B cell (primary cell): ENCODE results near the gene CPPED1. TPM values are rescaled to one million over a fixed set of nuclear protein-coding genes. Genes with fewer than 3 reads are reported as not detected.

Source experiments
- ATAC-seq: fragments of 200-7000 bp; cut with Tn5 transposase; one replicate; pipeline ENCODE4 v1.10.0; 2021; ENCODE audit warnings: low read depth, mild to moderate bottlenecking, moderate number of reproducible peaks, moderate library complexity
- CTCF ChIA-PET: fragments of 350-600 bp; sonication (Branson Sonifier 250); formaldehyde crosslinking; loops from one replicate; lab custom pipeline; 2021; ENCODE audit warnings: antibody characterized with exemption, inconsistent platforms; lab: Charles Lee
- POLR2A ChIA-PET: fragments of 350-600 bp; sonication (Branson Sonifier 250); formaldehyde crosslinking; loops from one replicate; lab custom pipeline; 2021; ENCODE audit warnings: antibody characterized with exemption; lab: Charles Lee
- DNase-seq: peaks from one replicate; pipeline ENCODE4 v3.0.0; 2013
- H2AFZ ChIP-seq: 2 replicates; pipeline ENCODE4 v1.6.1; 2012; ENCODE audit warnings: mild to moderate bottlenecking, low read depth, low read length; ENCODE audit not compliant: insufficient read depth, poor library complexity, severe bottlenecking
- H3K27ac ChIP-seq, 2 donors: 1 replicate in 1 of 2; 2 replicates in 1 of 2; pipeline ENCODE4 v1.5.1; 2012 to 2013; ENCODE audit warnings: low read length in 2 of 2, mild to moderate bottlenecking in 2 of 2, moderate library complexity in 1 of 2
- H3K27me3 ChIP-seq, 4 experiments: fragments of 200-600 bp in 1 of 4; sonication (generic) in 1 of 4; replicated peaks in 1 of 4; 1 replicate in 2 of 4; 2 replicates in 2 of 4; pipeline versions ENCODE4 v1.6.1 to v1.7.0; 2013 to 2016; ENCODE audit warnings: low read length in 3 of 4, mild to moderate bottlenecking in 2 of 4, mixed read lengths in 1 of 4, moderate library complexity in 1 of 4; ENCODE audit not compliant: insufficient read depth in 4 of 4, control insufficient read depth in 3 of 4; ENCODE audit errors: control extremely low read depth in 1 of 4
- H3K36me3 ChIP-seq, 2 experiments: replicated peaks in 1 of 2; 1 replicate in 1 of 2; 2 replicates in 1 of 2; pipeline versions ENCODE4 v1.6.1 to v1.7.1; 2013; ENCODE audit warnings: low read length in 1 of 2; ENCODE audit not compliant: insufficient read depth in 2 of 2, control insufficient read depth in 1 of 2; ENCODE audit errors: control extremely low read depth in 1 of 2, extremely low read depth in 1 of 2
- H3K4me1 ChIP-seq, 2 donors: fragments of 200-600 bp in 1 of 2; sonication (generic) in 1 of 2; 1 replicate in 1 of 2; 2 replicates in 1 of 2; pipeline versions ENCODE4 v1.5.1 to v1.6.1; 2013 to 2017; ENCODE audit warnings: low read length in 2 of 2; ENCODE audit not compliant: control insufficient read depth in 2 of 2, insufficient read depth in 2 of 2
- H3K4me2 ChIP-seq: replicated peaks from 2 replicates; pipeline ENCODE3; 2012; ENCODE audit warnings: mild to moderate bottlenecking, low read depth, low read length; ENCODE audit not compliant: poor library complexity, severe bottlenecking
- H3K4me3 ChIP-seq, 5 experiments: fragments of 200-600 bp in 1 of 5; sonication (generic) in 1 of 5; 1 replicate in 3 of 5; 2 replicates in 2 of 5; pipeline versions ENCODE4 v1.5.1 to v1.7.0; 2011 to 2016; ENCODE audit warnings: low read length in 4 of 5, mild to moderate bottlenecking in 4 of 5, low read depth in 2 of 5, control low read depth in 1 of 5, moderate library complexity in 1 of 5; ENCODE audit not compliant: insufficient read depth in 1 of 5; ENCODE audit errors: control extremely low read depth in 1 of 5, extremely low read depth in 1 of 5
- H3K79me2 ChIP-seq: fragments of 200-600 bp; sonication (generic); one replicate; pipeline ENCODE4 v1.6.0; 2016; ENCODE audit warnings: low read length; ENCODE audit not compliant: control insufficient read depth, insufficient read depth
- H3K9ac ChIP-seq: fragments of 200-600 bp; sonication (generic); 2 replicates; pipeline ENCODE4 v1.6.1; 2017; ENCODE audit warnings: mild to moderate bottlenecking, low read length, moderate library complexity
- H3K9me3 ChIP-seq, 3 donors: one replicate each; pipeline versions ENCODE4 v1.6.1 to v1.7.1; 2013; ENCODE audit warnings: low read length in 2 of 3; ENCODE audit not compliant: control insufficient read depth in 2 of 3, insufficient read depth in 1 of 3; ENCODE audit errors: control extremely low read depth in 1 of 3
- H4K20me1 ChIP-seq: 2 replicates; pipeline ENCODE4 v1.6.0; 2012; ENCODE audit warnings: mild to moderate bottlenecking, low read length; ENCODE audit not compliant: insufficient read depth, control insufficient read depth, poor library complexity, severe bottlenecking
- H3K27ac Mint-ChIP-seq: one replicate; pipeline ENCODE4 v1.8.0; 2021; ENCODE audit warnings: mixed read lengths
- H3K27me3 Mint-ChIP-seq: one replicate; pipeline ENCODE4 v1.8.0; 2021; ENCODE audit warnings: mixed read lengths
- H3K4me1 Mint-ChIP-seq: one replicate; pipeline ENCODE4 v1.8.0; 2021; ENCODE audit warnings: mixed read lengths
- H3K4me3 Mint-ChIP-seq: one replicate; pipeline ENCODE4 v1.8.0; 2021; ENCODE audit warnings: mixed read lengths
- H3K9me3 Mint-ChIP-seq: one replicate; pipeline ENCODE4 v1.8.0; 2022; ENCODE audit warnings: mixed read lengths; ENCODE audit not compliant: insufficient read depth
- CTCF ChIP-seq: fragments of 200-600 bp; IDR thresholded peaks from one replicate; pipeline ENCODE4 v1.8.0; 2022; ENCODE audit warnings: antibody characterized with exemption, mild to moderate bottlenecking
- EZH2 ChIP-seq: IDR thresholded peaks from 2 replicates; pipeline ENCODE4 v1.6.1; 2012; ENCODE audit warnings: borderline replicate concordance, low read depth, mild to moderate bottlenecking, moderate library complexity, low read length; ENCODE audit not compliant: insufficient read depth, poor library complexity, severe bottlenecking
- WGBS: methylation state at CpG from one replicate; pipeline ENCODE4 v1.1.5; 2013; ENCODE audit warnings: missing lambda C conversion rate; ENCODE audit not compliant: insufficient coverage; 5-methylcytosine and 5-hydroxymethylcytosine counted together
- intact Hi-C: fragments of 100-400 bp; cut with micrococcal nuclease; formaldehyde crosslinking; loops from one replicate; pipeline ENCODE4 v1.10.0; 2022
- polyA plus RNA-seq: library from polyadenylated mRNA; depleted of rRNA; stranded (reverse); fragments of >200 nt; gene quantifications from 2 replicates; pipeline ENCODE4 v1.2.3, GENCODE V29; 2012
- total RNA-seq, 2 donors: library from RNA; stranded (reverse); fragments of 120-200 nt in 1 of 2; gene quantifications; 1 replicate in 1 of 2; 2 replicates in 1 of 2; pipeline versions ENCODE4 v1.2.3 to v1.2.4, GENCODE V29; 2013 to 2022

Gene CPPED1
- total and polyA plus RNA-seq, 2 donors (not counting 1 experiment from before 2014, with no cell fraction given) = 5.9 to 11.3 TPM

GRCh38 chr16:12798846-12799245 is 4.8 kb downstream of the CPPED1 start:
- no peaks in the 10 kb centered on the region for H3K27me3 Mint-ChIP-seq
- H3K79me2 ChIP-seq = peaks cover 5% of the 10 kb centered on the region
- H3K27ac Mint-ChIP-seq = no peak overlapping the region

GRCh38 chr16:12798171-12798570 is 5.5 kb downstream of the CPPED1 start:
- no peaks in the 10 kb centered on the region for H4K20me1 ChIP-seq
- H3K27me3 Mint-ChIP-seq = no peaks in the 10 kb centered on the region
- H3K27ac ChIP-seq = no peak overlapping the region

More at GRCh38 chr16:12798846-12799245, 4.8 kb downstream of the CPPED1 start:
- H3K27me3 ChIP-seq = no peaks in the 10 kb centered on the region
- H3K36me3 ChIP-seq = no peaks in the 10 kb centered on the region
- peaks cover 0 to 8% (median 0%) of the 10 kb centered on the region in 3 donors for H3K9me3 ChIP-seq
- WGBS = 100% methylated on average over 2 of the region's 5 CpGs
- H3K4me1 ChIP-seq = peaks cover 17 to 18% of the 10 kb centered on the region in 2 donors
- H4K20me1 ChIP-seq = no peaks in the 10 kb centered on the region
- no peak for ATAC-seq
- Mint-ChIP-seq H3K4me1 (peaks cover 18% of the 10 kb centered on the region), H3K9me3 (no peaks in the 10 kb centered on the region), H3K4me3 (no peak overlapping the region)
- intact Hi-C loops = no loop called here
- TF ChIP-seq CTCF = no peak
- no peak for TF ChIP-seq EZH2
- no peak for DNase-seq
- no peak overlapping the region for H3K9ac ChIP-seq
- H3K4me3 ChIP-seq = no peak overlapping the region
- H3K27ac ChIP-seq = no peak overlapping the region
- no peak overlapping the region for H2AFZ ChIP-seq
- CTCF ChIA-PET = no interaction called here
- POLR2A ChIA-PET = no interaction called here
- no peak overlapping the region for H3K4me2 ChIP-seq

More at GRCh38 chr16:12798171-12798570, 5.5 kb downstream of the CPPED1 start:
- no peak for DNase-seq
- Histone ChIP-seq H3K36me3 (no peaks in the 10 kb centered on the region), H3K27me3 (no peaks in the 10 kb centered on the region), H3K9ac (no peak overlapping the region), H3K79me2 (peaks cover 10% of the 10 kb centered on the region), H3K9me3 (peaks cover 0 to 1% (median 0%) of the 10 kb centered on the region in 3 donors), H3K4me1 (peaks cover 16 to 18% of the 10 kb centered on the region in 2 donors), H2AFZ (no peak overlapping the region), H3K4me2 (no peak overlapping the region), H3K4me3 (no peak overlapping the region)
- Mint-ChIP-seq H3K4me3 (no peak overlapping the region), H3K4me1 (peaks cover 15% of the 10 kb centered on the region), H3K27ac (no peak overlapping the region), H3K9me3 (no peaks in the 10 kb centered on the region)
- no peak for TF ChIP-seq EZH2
- TF ChIP-seq CTCF = no peak
- ATAC-seq = no peak
- POLR2A ChIA-PET = no interaction called here
- intact Hi-C loops = no loop called here
- CTCF ChIA-PET = no interaction called here
